H1 (cell line): ENCODE results near the gene PXMP4. TPM values are rescaled to one million over a fixed set of nuclear protein-coding genes. Genes with fewer than 3 reads are reported as not detected.

Experiments
- CTCF ChIA-PET: fragments of 300-600 bp; sonication (Branson Sonifier 250); formaldehyde crosslinking; loops from one replicate; lab custom pipeline; 2021; ENCODE audit not compliant: partially characterized antibody; lab: Charles Lee
- POLR2A ChIA-PET: fragments of 300-600 bp; sonication (Branson Sonifier 250); formaldehyde crosslinking; loops from one replicate; lab custom pipeline; 2021; ENCODE audit warnings: inconsistent platforms; ENCODE audit not compliant: partially characterized antibody; lab: Charles Lee
- DNase-seq, 2 experiments: peaks; one replicate each; pipeline versions ENCODE4 v3.0.0 to v3.0.0-alpha.2; 2010 to 2022; ENCODE audit warnings: low spot score in 2 of 2, low read depth in 1 of 2, mixed read lengths in 1 of 2
- FAIRE-seq: peaks from 2 replicates; lab custom pipeline; 2011; peaks lifted over from hg19 to GRCh38; lab: Jason Lieb, UNC
- H2AFZ ChIP-seq: 2 replicates; pipeline ENCODE4 v1.8.1; 2012; ENCODE audit warnings: low read length, inconsistent platforms
- H2AK5ac ChIP-seq: 2 replicates; pipeline ENCODE4 v1.6.1; 2013; ENCODE audit warnings: low read depth, low read length
- H2BK120ac ChIP-seq: replicated peaks from 2 replicates; pipeline ENCODE3; 2013; ENCODE audit warnings: low read depth, low read length, inconsistent platforms
- H2BK12ac ChIP-seq: 2 replicates; pipeline ENCODE4 v1.6.1; 2013; ENCODE audit warnings: low read depth, low read length
- H2BK15ac ChIP-seq: 2 replicates; pipeline ENCODE4 v1.6.1; 2013; ENCODE audit warnings: low read length
- H2BK20ac ChIP-seq: 2 replicates; pipeline ENCODE4 v1.6.1; 2013; ENCODE audit warnings: low read length
- H2BK5ac ChIP-seq: 2 replicates; pipeline ENCODE4 v1.6.1; 2013; ENCODE audit warnings: low read depth, low read length
- H3K14ac ChIP-seq: 2 replicates; pipeline ENCODE4 v1.6.1; 2013; ENCODE audit warnings: inconsistent platforms; ENCODE audit not compliant: insufficient read length
- H3K18ac ChIP-seq: 2 replicates; pipeline ENCODE4 v1.6.1; 2013; ENCODE audit warnings: low read length; ENCODE audit errors: extremely low read depth
- H3K23ac ChIP-seq: 2 replicates; pipeline ENCODE4 v1.6.1; 2013; ENCODE audit warnings: inconsistent platforms; ENCODE audit not compliant: insufficient read length
- H3K23me2 ChIP-seq: 2 replicates; pipeline ENCODE4 v1.6.1; 2013; ENCODE audit warnings: low read depth, low read length
- H3K27ac ChIP-seq: 2 replicates; pipeline ENCODE4 v1.6.1; 2011; ENCODE audit warnings: low read depth, low read length, inconsistent platforms
- H3K27me3 ChIP-seq, 4 experiments: replicated peaks in 1 of 4; 1 replicate in 1 of 4; 2 replicates in 3 of 4; pipeline versions ENCODE4 v1.6.1 to v1.8.1; 2011 to 2013; ENCODE audit warnings: low read length in 3 of 4, mild to moderate bottlenecking in 3 of 4, inconsistent platforms in 2 of 4, mixed read lengths in 2 of 4, moderate library complexity in 1 of 4; ENCODE audit not compliant: control insufficient read depth in 3 of 4, insufficient read depth in 3 of 4; ENCODE audit errors: extremely low read depth in 1 of 4
- H3K36me3 ChIP-seq, 4 experiments: 2 replicates each; pipeline versions ENCODE4 v1.6.1 to v1.8.1; 2011 to 2013; ENCODE audit warnings: mild to moderate bottlenecking in 4 of 4, low read length in 3 of 4, moderate library complexity in 2 of 4, control low read depth in 1 of 4, inconsistent platforms in 1 of 4; ENCODE audit not compliant: insufficient read depth in 4 of 4, control insufficient read depth in 2 of 4
- H3K4ac ChIP-seq: replicated peaks from 2 replicates; pipeline ENCODE3; 2013; ENCODE audit warnings: low read length, low read depth, mixed read lengths, inconsistent platforms; ENCODE audit not compliant: insufficient read length
- H3K4me1 ChIP-seq, 4 experiments: replicated peaks in 1 of 4; 1 replicate in 1 of 4; 2 replicates in 3 of 4; pipeline versions ENCODE4 v1.6.1 to v1.8.1; 2011 to 2013; ENCODE audit warnings: low read length in 3 of 4, inconsistent platforms in 2 of 4, mixed read lengths in 1 of 4; ENCODE audit not compliant: insufficient read depth in 4 of 4, control insufficient read depth in 3 of 4
- H3K4me2 ChIP-seq, 2 experiments: 2 replicates each; pipeline versions ENCODE4 v1.6.1 to v1.8.1; 2011 to 2013; ENCODE audit warnings: low read depth in 2 of 2, low read length in 2 of 2, control low read depth in 1 of 2, inconsistent platforms in 1 of 2, mild to moderate bottlenecking in 1 of 2; ENCODE audit not compliant: insufficient read depth in 1 of 2
- H3K4me3 ChIP-seq, 4 experiments: fragments of 200-600, 300-600 bp in 1 of 4; sonication (generic), shearing (Covaris generic), sonication (Bioruptor Twin) in 1 of 4; 2 replicates each; pipeline versions ENCODE4 v1.5.1 to v1.8.1; 2011 to 2016; ENCODE audit warnings: low read length in 4 of 4, low read depth in 3 of 4, control low read depth in 2 of 4, inconsistent platforms in 2 of 4, mild to moderate bottlenecking in 2 of 4, mixed read lengths in 1 of 4, moderate library complexity in 1 of 4; ENCODE audit not compliant: insufficient read depth in 2 of 4; ENCODE audit errors: extremely low read depth in 1 of 4
- H3K56ac ChIP-seq: replicated peaks from 2 replicates; pipeline ENCODE3; 2013; ENCODE audit warnings: low read depth, mild to moderate bottlenecking, mixed read lengths, low read length, inconsistent platforms; ENCODE audit not compliant: insufficient read length
- H3K79me1 ChIP-seq: 2 replicates; pipeline ENCODE4 v1.6.1; 2013; ENCODE audit warnings: low read depth, low read length, control low read depth
- H3K79me2 ChIP-seq, 2 experiments: 2 replicates each; pipeline versions ENCODE4 v1.6.1 to v1.8.1; 2012 to 2013; ENCODE audit warnings: low read length in 2 of 2, mild to moderate bottlenecking in 2 of 2, inconsistent platforms in 1 of 2; ENCODE audit not compliant: insufficient read depth in 2 of 2, control insufficient read depth in 1 of 2
- H3K9ac ChIP-seq, 4 experiments: replicated peaks in 1 of 4; 1 replicate in 1 of 4; 2 replicates in 3 of 4; pipeline versions ENCODE4 v1.6.1 to v1.8.1; 2011 to 2013; ENCODE audit warnings: low read depth in 3 of 4, low read length in 3 of 4, control low read depth in 2 of 4, mild to moderate bottlenecking in 2 of 4, moderate library complexity in 2 of 4, inconsistent platforms in 1 of 4; ENCODE audit errors: extremely low read depth in 1 of 4
- H3K9me3 ChIP-seq, 2 experiments: 2 replicates each; pipeline versions ENCODE4 v1.6.1 to v1.8.1; 2012 to 2013; ENCODE audit warnings: mild to moderate bottlenecking in 2 of 2, moderate library complexity in 2 of 2, control low read depth in 1 of 2, inconsistent platforms in 1 of 2, low read depth in 1 of 2, low read length in 1 of 2, mixed read lengths in 1 of 2; ENCODE audit not compliant: insufficient read depth in 2 of 2
- H4K20me1 ChIP-seq, 2 experiments: replicated peaks in 1 of 2; 2 replicates each; pipeline versions ENCODE3 to v1.8.1; 2011 to 2013; ENCODE audit warnings: inconsistent platforms in 2 of 2, low read length in 2 of 2, mild to moderate bottlenecking in 1 of 2; ENCODE audit not compliant: insufficient read depth in 2 of 2, control insufficient read depth in 1 of 2
- H4K5ac ChIP-seq: 2 replicates; pipeline ENCODE4 v1.6.1; 2013; ENCODE audit warnings: low read length, low read depth, mixed read lengths, inconsistent platforms; ENCODE audit not compliant: insufficient read length
- H4K8ac ChIP-seq: 2 replicates; pipeline ENCODE4 v1.8.0; 2013; ENCODE audit warnings: mild to moderate bottlenecking, moderate library complexity, low read length, inconsistent platforms; ENCODE audit not compliant: insufficient read depth; ENCODE audit errors: extremely low read depth
- H4K91ac ChIP-seq: replicated peaks from 2 replicates; pipeline ENCODE3; 2013; ENCODE audit warnings: low read length, mixed read lengths, inconsistent platforms; ENCODE audit not compliant: insufficient read length
- ASH2L ChIP-seq: fragments of 200-600, 300-600 bp; sonication (generic); IDR thresholded peaks from one replicate; pipeline ENCODE4 v1.7.1; 2017; ENCODE audit warnings: low read length
- ATF3 ChIP-seq: IDR thresholded peaks from 2 replicates; pipeline ENCODE4 v1.6.1; 2011; ENCODE audit warnings: low read depth, mild to moderate bottlenecking, low read length; ENCODE audit not compliant: insufficient read depth
- BRCA1 ChIP-seq: IDR thresholded peaks from 2 replicates; pipeline ENCODE4 v1.6.1; 2012; ENCODE audit warnings: low read depth, low read length, improper control_type of control experiment
- CHD2 ChIP-seq: IDR thresholded peaks from 2 replicates; pipeline ENCODE4 v1.6.1; 2012; ENCODE audit warnings: low read length, improper control_type of control experiment
- GABPA ChIP-seq: IDR thresholded peaks from 2 replicates; pipeline ENCODE4 v1.6.1; 2011; ENCODE audit warnings: mild to moderate bottlenecking, low read length, moderate library complexity, borderline replicate concordance; ENCODE audit not compliant: insufficient read depth
- GTF2F1 ChIP-seq: IDR thresholded peaks from 2 replicates; pipeline ENCODE4 v1.6.1; 2012; ENCODE audit warnings: low read depth, low read length, improper control_type of control experiment, borderline replicate concordance
- KDM5A ChIP-seq: fragments of 200-600 bp; IDR thresholded peaks from 2 replicates; pipeline ENCODE4 v1.7.1; 2012; ENCODE audit warnings: mild to moderate bottlenecking, low read length, inconsistent platforms, mixed read lengths
- POLR2AphosphoS5 ChIP-seq: IDR thresholded peaks from 2 replicates; pipeline ENCODE4 v1.6.1; 2011; ENCODE audit warnings: low read depth, low read length
- RBBP5 ChIP-seq: IDR thresholded peaks from 2 replicates; pipeline ENCODE4 v1.7.1; 2012; ENCODE audit warnings: low read depth, mild to moderate bottlenecking, inconsistent platforms, low read length, moderate library complexity, borderline replicate concordance
- SP1 ChIP-seq: IDR thresholded peaks from 2 replicates; pipeline ENCODE4 v1.6.1; 2011; ENCODE audit warnings: low read depth, low read length
- USF2 ChIP-seq: IDR thresholded peaks from 2 replicates; pipeline ENCODE4 v1.6.1; 2011; ENCODE audit warnings: low read length, improper control_type of control experiment
- WGBS, 2 experiments: shearing (Covaris generic) in 1 of 2; methylation state at CpG; one replicate each; pipeline versions ENCODE4 v1.1.6 to v1.1.7; 2013 to 2015; ENCODE audit warnings: low lambda C conversion rate in 2 of 2, mixed read lengths in 2 of 2, inconsistent platforms in 1 of 2, low coverage in 1 of 2, missing lambda C conversion rate in 1 of 2; ENCODE audit not compliant: insufficient replicate concordance in 2 of 2, insufficient coverage in 1 of 2, insufficient read length in 1 of 2; ENCODE audit errors: extremely low coverage in 1 of 2, missing lambda C conversion rate in 1 of 2; 5-methylcytosine and 5-hydroxymethylcytosine counted together
- polyA plus RNA-seq, 7 experiments: library from polyadenylated mRNA; depleted of rRNA in 3 of 7; stranded (reverse) in 5 of 7; unstranded in 2 of 7; fragments of >200 nt in 5 of 7; fragments of 200-250 nt in 2 of 7; gene quantifications; 1 replicate in 5 of 7; 2 replicates in 1 of 7; 4 replicates in 1 of 7; pipeline versions ENCODE4 v1.2.1 to v1.2.3, GENCODE V29; 2011 to 2013; ENCODE audit warnings: missing spikeins in 2 of 7, mixed read lengths in 2 of 7
- total RNA-seq: library from RNA; stranded (reverse); fragmentation: NEBNext Ultra II Directional; extraction: Animal tissue kit (Norgen Biotek cat#: 25700); gene quantifications from 2 replicates; pipeline ENCODE4 v1.2.1, GENCODE V29; 2021

The PXMP4 gene
- total and polyA plus RNA-seq, 2 of the 8 experiments (the other 6 are each of a cell fraction or from before 2014, with no cell fraction given): 3.3 to 3.4 TPM

DNA sequence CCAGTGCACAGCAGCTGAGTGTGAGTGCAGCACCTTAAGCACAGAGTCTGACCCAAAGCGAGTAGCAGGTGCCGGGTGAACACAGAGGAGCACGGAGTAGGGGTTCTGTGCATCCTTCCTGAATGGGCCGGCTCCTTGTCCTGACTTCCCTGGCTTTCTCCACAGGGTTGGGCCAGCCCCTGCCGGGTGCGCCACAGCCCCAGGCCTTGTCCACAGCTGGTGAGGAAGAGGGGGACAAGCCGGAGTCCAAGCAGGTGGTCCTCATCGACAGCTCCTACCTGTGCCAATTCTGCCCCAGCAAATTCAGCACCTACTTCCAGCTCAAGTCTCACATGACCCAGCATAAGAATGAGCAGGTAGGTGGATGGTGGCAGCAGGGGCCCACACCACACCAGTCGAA lies 46.6 kb upstream of the PXMP4 start:
- CTCF ChIA-PET: interaction anchor here (0.6 kb wide), 1 partner anchor 13 kb away, joined by 5 read pairs; no protein-coding TSS in a partner anchor
- Histone ChIP-seq H2BK15ac (no peak overlapping the region), H2BK120ac (no peak overlapping the region), H4K91ac (no peak overlapping the region), H3K4me1 (no peaks in the 10 kb centered on the region), H3K23ac (no peak overlapping the region), H4K8ac (no peak overlapping the region), H3K36me3 (no peaks in the 10 kb centered on the region; a peak in 2 of 8 replicates), H3K4me2 (no peak overlapping the region), H4K5ac (no peak overlapping the region), H3K79me1 (no peaks in the 10 kb centered on the region), H2AK5ac (no peak overlapping the region), H3K23me2 (no peaks in the 10 kb centered on the region), H4K20me1 (peaks cover 0 to 2% of the 10 kb centered on the region in 2 experiments), H3K4ac (no peak overlapping the region), H3K4me3 (no peak overlapping the region), H3K56ac (no peak overlapping the region), H3K27me3 (no peaks in the 10 kb centered on the region), H2BK5ac (no peak overlapping the region; the same call in 1 of the 2 replicates), H2BK20ac (no peak overlapping the region), H3K27ac (no peak overlapping the region), H3K14ac (no peak overlapping the region), H3K9me3 (no peaks in the 10 kb centered on the region), H3K79me2 (no peaks in the 10 kb centered on the region), H2AFZ (no peak overlapping the region), H2BK12ac (no peak overlapping the region), H3K18ac (no peak overlapping the region), H3K9ac (no peak overlapping the region)
- 87% methylated on average over 9 of the region's 9 CpGs; no CpG with 5 or more reads in 1 of the 2 experiments for WGBS, 2 experiments
- DNase-seq (no peak), FAIRE-seq (no peak)
- TF ChIP-seq BRCA1 (no peak), SP1 (no peak), GABPA (no peak), CHD2 (no peak), RBBP5 (no peak), ATF3 (no peak), USF2 (no peak), POLR2AphosphoS5 (no peak), ASH2L (no peak), GTF2F1 (no peak), KDM5A (no peak)
- POLR2A ChIA-PET: interaction anchor here (1.0 kb wide), 1 partner anchor 9 kb away, joined by 3 read pairs; no protein-coding TSS in a partner anchor
